ENCODE results near the gene TDRD15.

- TF ChIP-seq EZH2phosphoT487 (IDR thresholded peaks at IDR 0.05; ENCODE audit: low read length): no peak
- TF ChIP-seq, protein P1, sequence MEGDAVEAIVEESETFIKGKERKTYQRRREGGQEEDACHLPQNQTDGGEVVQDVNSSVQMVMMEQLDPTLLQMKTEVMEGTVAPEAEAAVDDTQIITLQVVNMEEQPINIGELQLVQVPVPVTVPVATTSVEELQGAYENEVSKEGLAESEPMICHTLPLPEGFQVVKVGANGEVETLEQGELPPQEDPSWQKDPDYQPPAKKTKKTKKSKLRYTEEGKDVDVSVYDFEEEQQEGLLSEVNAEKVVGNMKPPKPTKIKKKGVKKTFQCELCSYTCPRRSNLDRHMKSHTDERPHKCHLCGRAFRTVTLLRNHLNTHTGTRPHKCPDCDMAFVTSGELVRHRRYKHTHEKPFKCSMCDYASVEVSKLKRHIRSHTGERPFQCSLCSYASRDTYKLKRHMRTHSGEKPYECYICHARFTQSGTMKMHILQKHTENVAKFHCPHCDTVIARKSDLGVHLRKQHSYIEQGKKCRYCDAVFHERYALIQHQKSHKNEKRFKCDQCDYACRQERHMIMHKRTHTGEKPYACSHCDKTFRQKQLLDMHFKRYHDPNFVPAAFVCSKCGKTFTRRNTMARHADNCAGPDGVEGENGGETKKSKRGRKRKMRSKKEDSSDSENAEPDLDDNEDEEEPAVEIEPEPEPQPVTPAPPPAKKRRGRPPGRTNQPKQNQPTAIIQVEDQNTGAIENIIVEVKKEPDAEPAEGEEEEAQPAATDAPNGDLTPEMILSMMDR (IDR thresholded peaks at IDR 0.05; ENCODE audit: low read length): no peak
Observed at GRCh38 chr2:21191535-21191934, 67.8 kb downstream of the TDRD15 start.
